ENCODE data around the gene CCDC6.

CCDC6 gene

DNA sequence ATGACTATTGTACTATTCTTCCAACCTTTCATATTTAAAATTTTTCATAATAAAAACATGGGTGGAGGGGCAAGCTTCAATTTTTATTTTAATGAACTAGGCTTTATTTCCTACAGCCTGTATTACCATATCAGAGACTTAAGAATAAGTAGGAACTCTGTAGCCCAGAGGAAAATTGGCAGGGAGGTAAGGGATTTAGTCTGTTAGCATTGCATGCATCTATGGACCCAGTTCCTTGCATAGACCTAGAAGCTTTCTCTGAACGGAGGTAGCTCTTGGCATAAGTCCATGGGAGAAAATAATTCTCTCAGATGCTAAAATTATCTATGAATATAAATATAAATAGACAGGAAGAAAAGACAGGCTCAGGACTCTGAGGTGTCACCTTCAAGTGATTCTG lies 31.4 kb upstream of the CCDC6 start:
- TF ChIP-seq FOXP2 (optimal IDR thresholded peaks at IDR 0.05; ENCODE audit: borderline replicate concordance, extremely low read depth, extremely low read length, insufficient read depth) (no peak), TAF1 (IDR thresholded peaks at IDR 0.05; ENCODE audit: borderline replicate concordance, insufficient read depth, low read length) (no peak), SIN3A (IDR thresholded peaks at IDR 0.05; ENCODE audit: borderline replicate concordance, insufficient read depth, low read length) (no peak), POLR2AphosphoS5 (IDR thresholded peaks at IDR 0.05; ENCODE audit: low read depth, low read length) (no peak)
- TF ChIP-seq, protein P1, sequence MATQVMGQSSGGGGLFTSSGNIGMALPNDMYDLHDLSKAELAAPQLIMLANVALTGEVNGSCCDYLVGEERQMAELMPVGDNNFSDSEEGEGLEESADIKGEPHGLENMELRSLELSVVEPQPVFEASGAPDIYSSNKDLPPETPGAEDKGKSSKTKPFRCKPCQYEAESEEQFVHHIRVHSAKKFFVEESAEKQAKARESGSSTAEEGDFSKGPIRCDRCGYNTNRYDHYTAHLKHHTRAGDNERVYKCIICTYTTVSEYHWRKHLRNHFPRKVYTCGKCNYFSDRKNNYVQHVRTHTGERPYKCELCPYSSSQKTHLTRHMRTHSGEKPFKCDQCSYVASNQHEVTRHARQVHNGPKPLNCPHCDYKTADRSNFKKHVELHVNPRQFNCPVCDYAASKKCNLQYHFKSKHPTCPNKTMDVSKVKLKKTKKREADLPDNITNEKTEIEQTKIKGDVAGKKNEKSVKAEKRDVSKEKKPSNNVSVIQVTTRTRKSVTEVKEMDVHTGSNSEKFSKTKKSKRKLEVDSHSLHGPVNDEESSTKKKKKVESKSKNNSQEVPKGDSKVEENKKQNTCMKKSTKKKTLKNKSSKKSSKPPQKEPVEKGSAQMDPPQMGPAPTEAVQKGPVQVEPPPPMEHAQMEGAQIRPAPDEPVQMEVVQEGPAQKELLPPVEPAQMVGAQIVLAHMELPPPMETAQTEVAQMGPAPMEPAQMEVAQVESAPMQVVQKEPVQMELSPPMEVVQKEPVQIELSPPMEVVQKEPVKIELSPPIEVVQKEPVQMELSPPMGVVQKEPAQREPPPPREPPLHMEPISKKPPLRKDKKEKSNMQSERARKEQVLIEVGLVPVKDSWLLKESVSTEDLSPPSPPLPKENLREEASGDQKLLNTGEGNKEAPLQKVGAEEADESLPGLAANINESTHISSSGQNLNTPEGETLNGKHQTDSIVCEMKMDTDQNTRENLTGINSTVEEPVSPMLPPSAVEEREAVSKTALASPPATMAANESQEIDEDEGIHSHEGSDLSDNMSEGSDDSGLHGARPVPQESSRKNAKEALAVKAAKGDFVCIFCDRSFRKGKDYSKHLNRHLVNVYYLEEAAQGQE (IDR thresholded peaks at IDR 0.05; ENCODE audit: insufficient read depth in 1 of 2, low read depth in 2 of 2, low read length in 2 of 2): no peak

DNA sequence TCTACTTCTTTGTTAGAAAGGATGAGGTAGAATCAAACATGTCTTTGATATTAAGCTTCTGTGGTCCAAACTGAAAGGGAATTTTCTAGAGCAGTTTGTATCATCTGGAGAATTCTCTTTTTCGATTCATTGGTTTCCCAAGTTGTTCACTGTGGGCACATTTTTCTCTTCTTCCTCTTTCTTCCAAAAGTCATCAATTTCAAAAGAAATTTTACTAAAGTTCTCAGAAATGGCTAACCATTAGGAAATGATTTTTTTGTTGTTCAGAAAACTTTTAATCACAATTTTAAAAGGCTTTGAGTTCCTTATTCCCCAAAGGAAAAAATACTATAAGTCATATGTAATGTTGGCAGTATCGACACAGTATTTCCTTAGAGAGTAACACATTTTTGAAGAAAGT lies 28.3 kb upstream of the CCDC6 start:
- no peak for TF ChIP-seq POLR2AphosphoS5 (IDR thresholded peaks at IDR 0.05; ENCODE audit: low read depth, low read length)
- no peak for TF ChIP-seq TAF1 (IDR thresholded peaks at IDR 0.05; ENCODE audit: borderline replicate concordance, insufficient read depth, low read length)
- TF ChIP-seq SIN3A (IDR thresholded peaks at IDR 0.05; ENCODE audit: borderline replicate concordance, insufficient read depth, low read length): no peak
- TF ChIP-seq FOXP2 (optimal IDR thresholded peaks at IDR 0.05; ENCODE audit: borderline replicate concordance, extremely low read depth, extremely low read length, insufficient read depth): no peak
- TF ChIP-seq, protein P1 (IDR thresholded peaks at IDR 0.05; ENCODE audit: insufficient read depth in 1 of 2, low read depth in 2 of 2, low read length in 2 of 2): no peak

- no peak for TF ChIP-seq TAF1 (IDR thresholded peaks at IDR 0.05; ENCODE audit: borderline replicate concordance, insufficient read depth, low read length)
- no peak for TF ChIP-seq FOXP2 (optimal IDR thresholded peaks at IDR 0.05; ENCODE audit: borderline replicate concordance, extremely low read depth, extremely low read length, insufficient read depth)
- no peak for TF ChIP-seq POLR2AphosphoS5 (IDR thresholded peaks at IDR 0.05; ENCODE audit: low read depth, low read length)
- TF ChIP-seq SIN3A (IDR thresholded peaks at IDR 0.05; ENCODE audit: borderline replicate concordance, insufficient read depth, low read length): no peak
- TF ChIP-seq, protein P1 (IDR thresholded peaks at IDR 0.05; ENCODE audit: insufficient read depth in 1 of 2, low read depth in 2 of 2, low read length in 2 of 2): no peak
Measured at GRCh38 chr10:59926086-59926485, 19.7 kb upstream of the CCDC6 start.

DNA sequence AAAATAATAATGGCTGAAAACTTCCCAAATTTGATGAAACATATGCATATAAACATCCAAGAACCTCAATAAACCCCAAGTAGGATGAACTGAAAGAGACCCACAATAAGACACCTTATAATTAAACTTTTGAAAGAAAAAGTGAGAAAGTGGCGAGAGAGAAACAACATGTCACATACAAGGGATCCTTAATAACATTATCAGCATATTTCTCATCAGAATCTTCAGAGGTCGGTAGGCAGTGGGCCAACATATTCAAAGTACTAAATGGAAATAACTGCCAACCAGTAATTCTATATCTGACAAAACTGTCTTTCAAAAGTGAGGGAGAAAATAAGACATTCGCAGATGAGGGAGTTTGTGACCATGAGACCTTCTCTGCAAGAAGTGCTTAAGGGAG lies 16.6 kb upstream of the CCDC6 start:
- no peak for TF ChIP-seq POLR2AphosphoS5 (IDR thresholded peaks at IDR 0.05; ENCODE audit: low read depth, low read length)
- no peak for TF ChIP-seq TAF1 (IDR thresholded peaks at IDR 0.05; ENCODE audit: borderline replicate concordance, insufficient read depth, low read length)
- TF ChIP-seq SIN3A (IDR thresholded peaks at IDR 0.05; ENCODE audit: borderline replicate concordance, insufficient read depth, low read length): no peak
- TF ChIP-seq, protein P1 (IDR thresholded peaks at IDR 0.05; ENCODE audit: insufficient read depth in 1 of 2, low read depth in 2 of 2, low read length in 2 of 2): no peak
- TF ChIP-seq FOXP2 (optimal IDR thresholded peaks at IDR 0.05; ENCODE audit: borderline replicate concordance, extremely low read depth, extremely low read length, insufficient read depth): no peak

GRCh38 chr10:59917922-59918321 lies 11.6 kb upstream of the CCDC6 start:
- TF ChIP-seq FOXP2 (optimal IDR thresholded peaks at IDR 0.05; ENCODE audit: borderline replicate concordance, extremely low read depth, extremely low read length, insufficient read depth): no peak
- TF ChIP-seq, protein P1 (IDR thresholded peaks at IDR 0.05; ENCODE audit: insufficient read depth in 1 of 2, low read depth in 2 of 2, low read length in 2 of 2): no peak
- TF ChIP-seq SIN3A (IDR thresholded peaks at IDR 0.05; ENCODE audit: borderline replicate concordance, insufficient read depth, low read length): no peak
- TF ChIP-seq TAF1 (IDR thresholded peaks at IDR 0.05; ENCODE audit: borderline replicate concordance, insufficient read depth, low read length): no peak
- no peak for TF ChIP-seq POLR2AphosphoS5 (IDR thresholded peaks at IDR 0.05; ENCODE audit: low read depth, low read length)

Data from PFSK-1 (cell line).